Subcutaneous adipose tissue (tissue), 4 donors: ENCODE measurements around the gene BAIAP2. TPM values are rescaled to one million over a fixed set of nuclear protein-coding genes. Genes with fewer than 3 reads are reported as not detected.

ENCODE experiments used
- total RNA-seq, 4 donors: library from RNA; depleted of rRNA; stranded (reverse); fragments of >200 nt; gene quantifications; one replicate each; pipeline ENCODE4 v1.1.0, GENCODE V29; 2016
- TF ChIP-seq, protein P1 (sequence below): fragments of 450-650 bp; IDR thresholded peaks from one replicate; pipeline ENCODE4 v1.5.1; 2016; ENCODE audit warnings: low read depth, mild to moderate bottlenecking, control low read depth, antibody characterized with exemption, moderate library complexity

The BAIAP2 gene
- total RNA-seq, 4 donors from 2014 or later: 17.4 to 31.1 (median 23.2) TPM

DNA sequence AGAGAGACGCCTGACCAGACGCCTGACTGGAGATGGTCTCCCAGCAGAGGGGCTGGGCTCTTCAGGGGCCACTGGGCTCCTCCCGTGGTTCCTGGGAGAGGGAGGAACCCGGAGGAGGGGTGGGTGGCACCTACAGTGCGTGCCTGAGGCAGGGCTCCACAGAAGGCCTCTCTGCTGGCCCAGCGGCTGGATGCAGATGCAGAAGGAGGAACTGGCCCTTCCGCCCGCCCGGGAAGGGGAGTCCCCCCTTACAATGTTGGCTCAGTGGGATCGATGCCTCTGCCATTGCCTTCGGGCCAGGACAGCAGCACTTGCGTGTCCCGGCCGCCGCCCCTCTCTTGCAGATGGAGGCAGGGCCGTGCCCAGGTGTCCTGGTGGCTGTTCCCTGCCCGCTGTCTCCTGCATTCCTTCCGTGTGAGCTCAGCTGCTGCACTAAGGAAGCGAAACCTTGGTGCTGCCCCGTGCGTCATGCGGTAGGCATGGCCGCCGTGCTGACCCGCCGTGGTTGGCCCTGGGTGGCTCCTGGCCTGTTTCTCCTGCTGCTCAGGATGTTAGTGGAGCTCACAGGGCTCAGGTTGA is 15.1 kb downstream of the BAIAP2 start:
- TF ChIP-seq, protein P1, sequence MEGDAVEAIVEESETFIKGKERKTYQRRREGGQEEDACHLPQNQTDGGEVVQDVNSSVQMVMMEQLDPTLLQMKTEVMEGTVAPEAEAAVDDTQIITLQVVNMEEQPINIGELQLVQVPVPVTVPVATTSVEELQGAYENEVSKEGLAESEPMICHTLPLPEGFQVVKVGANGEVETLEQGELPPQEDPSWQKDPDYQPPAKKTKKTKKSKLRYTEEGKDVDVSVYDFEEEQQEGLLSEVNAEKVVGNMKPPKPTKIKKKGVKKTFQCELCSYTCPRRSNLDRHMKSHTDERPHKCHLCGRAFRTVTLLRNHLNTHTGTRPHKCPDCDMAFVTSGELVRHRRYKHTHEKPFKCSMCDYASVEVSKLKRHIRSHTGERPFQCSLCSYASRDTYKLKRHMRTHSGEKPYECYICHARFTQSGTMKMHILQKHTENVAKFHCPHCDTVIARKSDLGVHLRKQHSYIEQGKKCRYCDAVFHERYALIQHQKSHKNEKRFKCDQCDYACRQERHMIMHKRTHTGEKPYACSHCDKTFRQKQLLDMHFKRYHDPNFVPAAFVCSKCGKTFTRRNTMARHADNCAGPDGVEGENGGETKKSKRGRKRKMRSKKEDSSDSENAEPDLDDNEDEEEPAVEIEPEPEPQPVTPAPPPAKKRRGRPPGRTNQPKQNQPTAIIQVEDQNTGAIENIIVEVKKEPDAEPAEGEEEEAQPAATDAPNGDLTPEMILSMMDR: no peak

DNA sequence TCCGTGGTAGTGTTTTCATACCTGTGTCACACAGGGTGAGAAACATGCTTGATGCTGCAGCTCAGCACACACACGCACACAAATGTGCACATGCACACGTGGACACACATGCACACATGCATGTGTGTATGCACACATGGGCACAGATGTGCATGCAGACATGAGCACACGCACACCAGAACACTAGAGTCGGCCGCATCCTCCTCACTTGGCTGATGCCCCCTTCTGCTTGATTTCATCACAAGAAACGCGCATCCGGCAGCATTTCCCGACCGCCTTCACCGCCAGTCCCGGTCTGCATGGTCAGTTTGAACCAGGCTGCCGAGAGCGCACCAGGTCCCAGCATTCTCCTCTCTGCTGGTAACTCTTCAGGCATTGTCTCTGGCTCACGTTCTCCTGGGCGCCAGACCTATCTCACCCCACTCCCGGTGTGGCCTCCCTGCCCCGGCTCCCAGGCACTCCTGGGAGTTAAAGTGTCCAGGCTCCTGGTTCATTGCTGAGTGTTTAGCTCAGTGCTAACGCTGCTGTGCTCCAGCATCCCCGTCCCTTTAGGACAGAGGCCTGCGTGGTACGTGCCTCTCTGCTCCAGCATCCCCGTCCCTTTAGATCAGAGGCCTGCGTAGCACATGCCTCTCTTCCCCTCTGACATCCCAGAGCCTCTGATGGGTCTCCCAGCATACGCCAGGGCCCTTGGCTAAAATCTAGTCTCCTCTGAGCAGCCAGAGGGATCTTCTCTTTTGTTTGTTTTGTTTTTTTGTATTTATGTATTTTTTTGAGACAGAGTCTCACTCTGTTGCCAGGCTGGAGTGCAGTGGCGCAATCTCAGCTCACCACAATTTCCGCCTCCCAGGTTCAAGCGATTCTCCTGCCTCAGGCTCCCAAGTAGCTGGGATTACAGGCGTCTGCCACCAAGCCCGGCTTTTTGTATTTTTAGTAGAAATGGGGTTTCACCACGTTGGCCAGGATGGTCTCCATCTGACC is 16.0 kb downstream of the BAIAP2 start:
- TF ChIP-seq, protein P1: no peak

DNA sequence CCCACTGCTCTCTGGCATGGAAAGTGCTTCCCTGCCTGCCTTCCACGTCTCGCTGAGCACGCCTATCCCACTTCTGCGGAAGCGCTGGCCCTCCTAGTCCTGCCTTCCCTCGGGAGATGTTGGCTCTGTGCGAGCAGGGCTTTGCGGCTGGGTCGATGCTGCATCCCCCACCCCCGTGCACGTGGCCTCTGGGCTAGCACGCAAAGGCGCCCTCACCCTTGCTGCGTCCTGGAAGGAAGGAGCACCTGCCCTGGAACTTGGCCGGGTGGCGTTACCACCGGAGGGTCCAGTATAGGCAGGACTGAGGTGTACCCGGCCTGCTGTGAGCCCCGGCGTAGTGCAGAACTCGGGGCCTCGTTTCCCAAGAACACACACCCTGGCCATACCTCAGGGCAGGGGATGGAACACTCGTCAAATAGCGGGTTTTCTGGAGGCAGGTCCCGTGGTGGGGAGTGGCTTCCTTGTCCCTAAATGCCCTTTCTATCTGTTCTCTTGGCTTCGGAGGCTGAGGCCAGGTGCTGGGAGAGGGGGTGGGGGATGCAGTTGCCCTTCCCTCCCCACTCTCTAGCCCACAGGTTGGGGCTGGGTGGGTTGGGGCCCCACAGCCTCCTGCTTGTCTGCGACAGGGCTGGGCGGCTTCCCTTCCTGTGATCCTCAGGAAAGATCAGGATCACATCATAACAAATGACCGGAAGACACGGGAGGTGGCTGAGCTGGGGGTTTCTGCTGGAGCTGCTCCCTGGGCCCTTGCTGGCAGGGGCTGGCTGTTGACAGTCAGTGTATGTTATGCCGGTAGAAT is 17.4 kb downstream of the BAIAP2 start:
- TF ChIP-seq, protein P1: no peak

DNA sequence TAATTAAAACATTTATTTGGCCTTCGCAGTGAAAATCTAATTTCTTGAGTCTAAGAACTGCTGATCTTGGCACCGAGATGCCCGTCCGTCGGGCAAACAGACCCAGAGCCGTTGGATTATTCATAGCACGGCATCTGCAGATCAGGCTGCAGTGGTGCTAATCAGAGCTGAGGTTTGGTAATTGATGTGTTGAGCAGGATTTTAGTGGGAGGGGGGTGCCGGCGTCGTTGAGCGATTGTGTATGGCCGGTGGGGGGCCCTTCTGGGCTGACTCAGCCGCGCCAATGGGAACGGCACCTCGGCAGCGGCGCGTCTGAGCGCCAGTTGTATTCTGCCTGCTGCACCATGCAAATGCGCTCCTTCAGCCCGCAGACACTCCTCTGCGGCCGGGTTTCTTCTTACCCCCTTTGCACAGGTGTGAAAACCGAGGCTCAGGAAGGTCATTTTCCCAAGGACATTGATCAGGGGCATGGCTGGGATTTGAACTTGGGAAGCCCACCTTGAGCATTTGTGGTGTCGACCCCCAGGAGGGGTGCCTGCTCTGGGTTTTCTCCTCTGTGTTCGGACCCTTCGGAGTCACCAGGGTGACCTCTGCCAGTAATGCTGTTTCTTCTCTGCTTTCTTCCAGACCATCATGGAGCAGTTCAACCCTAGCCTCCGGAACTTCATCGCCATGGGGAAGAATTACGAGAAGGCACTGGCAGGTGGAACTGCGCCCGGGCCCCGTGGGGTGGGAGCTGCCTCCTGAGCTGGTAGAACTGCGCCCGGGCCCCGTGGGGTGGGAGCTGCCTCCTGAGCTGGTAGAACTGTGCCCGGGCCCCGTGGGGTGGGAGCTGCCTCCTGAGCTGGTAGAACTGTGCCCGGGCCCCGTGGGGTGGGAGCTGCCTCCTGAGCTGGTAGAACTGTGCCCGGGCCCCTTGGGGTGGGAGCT is 18.4 kb downstream of the BAIAP2 start:
- TF ChIP-seq, protein P1: no peak

DNA sequence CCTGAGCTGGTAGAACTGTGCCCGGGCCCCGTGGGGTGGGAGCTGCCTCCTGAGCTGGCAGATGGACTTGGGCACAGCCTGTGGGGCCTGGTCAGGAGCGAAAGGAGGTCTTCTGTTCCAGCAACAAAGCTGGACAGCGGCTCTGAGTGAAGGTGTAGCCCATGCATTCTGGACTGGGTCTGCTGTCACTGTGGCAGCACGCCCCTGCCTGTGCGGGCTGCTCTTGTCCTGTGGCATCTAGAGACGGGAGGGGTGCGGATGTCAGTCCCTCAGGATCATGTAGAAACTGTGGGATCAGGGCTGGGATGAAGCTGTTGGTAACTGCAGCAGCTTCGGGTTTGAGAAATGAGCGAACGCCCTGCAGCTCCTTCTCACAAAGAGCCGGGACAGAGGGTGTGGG is 19.4 kb downstream of the BAIAP2 start:
- TF ChIP-seq, protein P1: no peak

DNA sequence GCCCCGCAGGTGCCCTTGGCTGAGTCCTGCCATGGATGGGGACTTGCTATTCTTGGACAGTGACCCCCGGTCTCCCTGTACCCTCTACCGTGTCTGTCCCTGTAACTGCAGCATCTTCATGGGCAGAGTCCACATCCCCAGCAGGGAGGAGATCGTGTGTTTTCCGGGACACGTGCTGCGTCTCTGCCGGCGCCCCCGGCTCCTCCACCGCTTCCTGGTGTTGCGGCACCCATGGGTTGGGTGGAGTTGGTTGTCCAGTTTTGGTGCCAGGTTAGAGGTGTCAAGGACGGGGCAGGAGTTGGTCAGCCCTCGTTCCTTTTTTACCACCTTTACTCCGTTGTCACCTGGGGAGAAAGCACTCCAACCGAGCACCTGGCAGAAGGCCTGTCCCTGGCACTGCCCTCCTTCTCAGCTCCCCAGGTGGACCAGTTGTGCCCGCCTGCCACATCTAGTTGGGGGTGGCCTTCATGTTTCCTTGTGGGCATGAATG is 20.0 kb downstream of the BAIAP2 start:
- TF ChIP-seq, protein P1: no peak
